H9 (cell line): ENCODE measurements around the gene SERPINE2. TPM values are rescaled to one million over a fixed set of nuclear protein-coding genes. Genes with fewer than 3 reads are reported as not detected.

Experiments
- DNase-seq: peaks from one replicate; pipeline ENCODE4 v3.0.0-alpha.2; 2017
- H2AFZ ChIP-seq: one replicate; pipeline ENCODE4 v1.6.1; 2013; ENCODE audit warnings: mild to moderate bottlenecking, low read length, control low read depth, moderate library complexity
- H2AK5ac ChIP-seq: 2 replicates; pipeline ENCODE4 v1.6.1; 2013; ENCODE audit warnings: low read length, control low read depth, mixed read lengths; ENCODE audit not compliant: insufficient read length
- H2BK120ac ChIP-seq: one replicate; pipeline ENCODE4 v1.6.1; 2013; ENCODE audit warnings: low read depth, mild to moderate bottlenecking, low read length, control low read depth, inconsistent platforms; ENCODE audit not compliant: poor library complexity, severe bottlenecking
- H2BK12ac ChIP-seq: 2 replicates; pipeline ENCODE4 v1.6.1; 2013; ENCODE audit warnings: low read length, control low read depth, mixed read lengths, low read depth; ENCODE audit not compliant: insufficient read length
- H2BK15ac ChIP-seq: 2 replicates; pipeline ENCODE4 v1.6.1; 2013; ENCODE audit warnings: low read depth, low read length, control low read depth
- H2BK20ac ChIP-seq: one replicate; pipeline ENCODE4 v1.6.1; 2013; ENCODE audit warnings: low read depth, mild to moderate bottlenecking, low read length, control low read depth, inconsistent platforms; ENCODE audit not compliant: poor library complexity, severe bottlenecking
- H2BK5ac ChIP-seq: 2 replicates; pipeline ENCODE4 v1.6.1; 2013; ENCODE audit warnings: low read length, control low read depth, mixed read lengths; ENCODE audit not compliant: insufficient read length
- H3K14ac ChIP-seq: 2 replicates; pipeline ENCODE4 v1.6.1; 2013; ENCODE audit warnings: low read length, control low read depth; ENCODE audit not compliant: insufficient read depth
- H3K18ac ChIP-seq: 2 replicates; pipeline ENCODE4 v1.6.1; 2013; ENCODE audit warnings: low read depth, mild to moderate bottlenecking, mixed read lengths, low read length, control low read depth; ENCODE audit not compliant: insufficient read length
- H3K23ac ChIP-seq: 2 replicates; pipeline ENCODE4 v1.6.1; 2013; ENCODE audit warnings: low read length, control low read depth, mixed read lengths, low read depth; ENCODE audit not compliant: insufficient read length
- H3K23me2 ChIP-seq: 2 replicates; pipeline ENCODE4 v1.6.1; 2013; ENCODE audit warnings: low read depth, mild to moderate bottlenecking, mixed read lengths, low read length, control low read depth; ENCODE audit not compliant: insufficient read length, poor library complexity, severe bottlenecking
- H3K27ac ChIP-seq: 2 replicates; pipeline ENCODE4 v1.5.1; 2013; ENCODE audit warnings: low read length, control low read depth, mixed read lengths, low read depth; ENCODE audit not compliant: insufficient read length
- H3K27me3 ChIP-seq: 2 replicates; pipeline ENCODE4 v1.6.1; 2013; ENCODE audit warnings: low read length, control low read depth, inconsistent platforms; ENCODE audit not compliant: insufficient read depth
- H3K4ac ChIP-seq: 2 replicates; pipeline ENCODE4 v1.6.1; 2013; ENCODE audit warnings: low read depth, mild to moderate bottlenecking, control low read depth, inconsistent platforms, low read length, moderate library complexity
- H3K4me1 ChIP-seq: 2 replicates; pipeline ENCODE4 v1.6.1; 2013; ENCODE audit warnings: low read length, control low read depth, inconsistent platforms; ENCODE audit not compliant: insufficient read depth
- H3K4me2 ChIP-seq: 2 replicates; pipeline ENCODE4 v1.6.1; 2013; ENCODE audit warnings: low read length, control low read depth, mixed read lengths; ENCODE audit not compliant: insufficient read length, insufficient read depth
- H3K56ac ChIP-seq: 2 replicates; pipeline ENCODE4 v1.6.1; 2013; ENCODE audit warnings: low read depth, mild to moderate bottlenecking, mixed read lengths, low read length, control low read depth; ENCODE audit not compliant: insufficient read length
- H3K79me1 ChIP-seq: 2 replicates; pipeline ENCODE4 v1.6.1; 2013; ENCODE audit warnings: low read depth, mild to moderate bottlenecking, moderate library complexity, low read length, control low read depth, inconsistent platforms; ENCODE audit not compliant: insufficient read depth, poor library complexity, severe bottlenecking
- H3K79me2 ChIP-seq: 2 replicates; pipeline ENCODE4 v1.6.1; 2013; ENCODE audit warnings: low read length, control low read depth, inconsistent platforms; ENCODE audit not compliant: insufficient read depth
- H3K9ac ChIP-seq: 2 replicates; pipeline ENCODE4 v1.6.1; 2013; ENCODE audit warnings: low read length, control low read depth, mixed read lengths; ENCODE audit not compliant: insufficient read length; ENCODE audit errors: extremely low read depth
- H3K9me3 ChIP-seq: one replicate; pipeline ENCODE4 v1.6.1; 2013; ENCODE audit warnings: low read depth, low read length, inconsistent platforms; ENCODE audit not compliant: control insufficient read depth
- H3T11ph ChIP-seq: one replicate; pipeline ENCODE4 v1.6.1; 2013; ENCODE audit warnings: mild to moderate bottlenecking, low read length, control low read depth, inconsistent platforms
- H4K20me1 ChIP-seq: one replicate; pipeline ENCODE4 v1.6.1; 2013; ENCODE audit not compliant: control insufficient read depth, insufficient read length, insufficient read depth
- H4K5ac ChIP-seq: 2 replicates; pipeline ENCODE4 v1.6.1; 2013; ENCODE audit warnings: low read depth, mild to moderate bottlenecking, mixed read lengths, low read length, control low read depth; ENCODE audit not compliant: insufficient read length
- H4K8ac ChIP-seq: replicated peaks from 2 replicates; pipeline ENCODE4 v1.6.1; 2013; ENCODE audit warnings: low read length, control low read depth, mixed read lengths, low read depth; ENCODE audit not compliant: insufficient read length
- H4K91ac ChIP-seq: 2 replicates; pipeline ENCODE4 v1.6.1; 2013; ENCODE audit warnings: low read depth, mild to moderate bottlenecking, moderate library complexity, mixed read lengths, low read length, control low read depth; ENCODE audit not compliant: insufficient read length
- H3K27ac Mint-ChIP-seq, 3 experiments: 2 replicates in 2 of 3; 3 replicates in 1 of 3; pipeline ENCODE4 v1.8.0; 2020 to 2021; ENCODE audit warnings: mixed read lengths in 3 of 3, mild to moderate bottlenecking in 1 of 3, moderate library complexity in 1 of 3
- H3K27me3 Mint-ChIP-seq: 2 replicates; pipeline ENCODE4 v1.8.0; 2021; ENCODE audit warnings: low read depth, mild to moderate bottlenecking, moderate library complexity, mixed read lengths
- H3K36me3 Mint-ChIP-seq, 3 experiments: 2 replicates in 2 of 3; 3 replicates in 1 of 3; pipeline ENCODE4 v1.8.0; 2020 to 2021; ENCODE audit warnings: low read depth in 3 of 3, mixed read lengths in 3 of 3; ENCODE audit not compliant: insufficient read depth in 1 of 3
- H3K4me1 Mint-ChIP-seq, 2 experiments: 2 replicates each; pipeline ENCODE4 v1.8.0; 2020; ENCODE audit warnings: mixed read lengths in 2 of 2
- H3K4me3 Mint-ChIP-seq, 2 experiments: 2 replicates in 1 of 2; 3 replicates in 1 of 2; pipeline ENCODE4 v1.8.0; 2020 to 2021; ENCODE audit warnings: mild to moderate bottlenecking in 2 of 2, mixed read lengths in 2 of 2, moderate library complexity in 1 of 2
- H3K9me3 Mint-ChIP-seq, 2 experiments: 2 replicates in 1 of 2; 3 replicates in 1 of 2; pipeline ENCODE4 v1.8.0; 2020; ENCODE audit warnings: mild to moderate bottlenecking in 2 of 2, mixed read lengths in 2 of 2, moderate library complexity in 1 of 2
- CTCF ChIP-seq: fragments of 200-600 bp; sonication (generic); conservative IDR thresholded peaks from 3 replicates; pipeline ENCODE4 v1.8.0; 2021; ENCODE audit warnings: antibody characterized with exemption, mild to moderate bottlenecking
- WGBS: extraction: QIAGEN DNeasy Blood & Tissue Kit; methylation state at CpG from one replicate; pipeline ENCODE4 v1.1.7; 2013; ENCODE audit warnings: missing lambda C conversion rate, low lambda C conversion rate, mixed read lengths; ENCODE audit not compliant: insufficient read length; ENCODE audit errors: extremely low coverage; 5-methylcytosine and 5-hydroxymethylcytosine counted together
- total RNA-seq: library from RNA; stranded (reverse); gene quantifications from 2 replicates; pipeline ENCODE4 v1.2.1, GENCODE V29; 2021

SERPINE2 gene
- total RNA-seq, 1 experiment from 2014 or later, result 40.0 TPM

DNA sequence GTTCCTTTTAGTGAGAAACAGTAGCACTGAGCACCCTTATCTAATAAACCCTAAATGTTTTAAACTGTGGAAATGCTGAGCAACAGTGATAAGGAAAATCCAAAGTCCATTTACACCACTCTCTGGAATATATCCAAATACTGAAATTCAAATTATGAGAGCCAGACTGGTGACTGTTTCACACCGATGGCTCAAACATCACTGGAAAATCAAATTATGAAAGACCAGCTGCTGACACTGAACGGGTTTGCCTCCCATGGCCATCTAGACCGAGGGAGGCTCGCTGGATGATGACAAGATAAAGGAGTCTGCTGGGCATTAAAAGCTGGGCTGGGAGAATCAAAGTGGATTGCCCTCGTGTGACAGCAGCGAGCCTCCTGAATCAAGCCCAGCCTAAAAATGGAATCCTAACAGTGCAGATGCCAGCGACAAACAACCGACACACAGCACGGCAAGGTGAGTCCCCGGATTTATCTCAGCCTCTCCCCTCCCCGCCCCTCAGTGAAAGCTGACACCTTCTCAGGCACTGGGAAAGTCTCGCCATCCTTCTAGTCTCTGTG lies 30.3 kb downstream of the SERPINE2 start:
- no peak overlapping the region for H4K8ac ChIP-seq
- no peak overlapping the region for H3K27ac ChIP-seq
- H3K18ac ChIP-seq, result no peak overlapping the region
- no peak overlapping the region for H2AK5ac ChIP-seq
- no peak overlapping the region for H2BK5ac ChIP-seq
- H2BK20ac ChIP-seq, result no peak overlapping the region
- H3K79me1 ChIP-seq, result no peaks in the 10 kb centered on the region
- DNase-seq, result peak; percentile 76
- H4K5ac ChIP-seq, result no peak overlapping the region
- H3K23me2 ChIP-seq, result peaks cover 3% of the 10 kb centered on the region
- no peaks in the 10 kb centered on the region for H3K9me3 ChIP-seq
- no peaks in the 10 kb centered on the region for H4K20me1 ChIP-seq
- H3K36me3 Mint-ChIP-seq, result no peaks in the 10 kb centered on the region
- peak overlapping the region; percentile 67 for H3K4me2 ChIP-seq
- no peak overlapping the region for H2BK15ac ChIP-seq
- no peaks in the 10 kb centered on the region for H3K9me3 Mint-ChIP-seq
- peak overlapping the region in 1 of 3 experiments; percentile 92; a peak in 3 of 7 replicates for H3K27ac Mint-ChIP-seq
- H3T11ph ChIP-seq, result no peak overlapping the region
- no peak overlapping the region for H2BK12ac ChIP-seq
- WGBS, result no CpG with 5 or more reads among the region's 12 CpGs
- H3K27me3 Mint-ChIP-seq, result no peaks in the 10 kb centered on the region
- H2AFZ ChIP-seq, result no peak overlapping the region
- H3K4me3 Mint-ChIP-seq, result peak overlapping the region; percentile 35 to 50; a peak in 2 of 5 replicates
- H3K14ac ChIP-seq, result peak overlapping the region; percentile 78
- no peak overlapping the region for H3K56ac ChIP-seq
- H3K4me1 Mint-ChIP-seq, result peaks cover 34 to 35% of the 10 kb centered on the region in 2 experiments
- no peak overlapping the region for H3K23ac ChIP-seq
- H3K4ac ChIP-seq, result no peak overlapping the region
- H3K9ac ChIP-seq, result peak overlapping the region; percentile 4
- no peaks in the 10 kb centered on the region for H3K27me3 ChIP-seq
- H3K79me2 ChIP-seq, result no peaks in the 10 kb centered on the region
- no peak overlapping the region for H4K91ac ChIP-seq
- TF ChIP-seq CTCF, result no peak
- H3K4me1 ChIP-seq, result peaks cover 6% of the 10 kb centered on the region; the same call in 1 of the 2 replicates
- H2BK120ac ChIP-seq, result no peak overlapping the region
